PFSK-1 (cell line): ENCODE data around the gene CDKN1A.

ENCODE experiments used
- POLR2AphosphoS5 ChIP-seq: IDR thresholded peaks from 2 replicates; pipeline ENCODE4 v1.6.1; 2012; ENCODE audit warnings: low read depth, mild to moderate bottlenecking, control low read depth, low read length, moderate library complexity
- SIN3A ChIP-seq: IDR thresholded peaks from 2 replicates; pipeline ENCODE4 v1.6.1; 2012; ENCODE audit warnings: mild to moderate bottlenecking, low read length, moderate library complexity, borderline replicate concordance; ENCODE audit not compliant: insufficient read depth

DNA sequence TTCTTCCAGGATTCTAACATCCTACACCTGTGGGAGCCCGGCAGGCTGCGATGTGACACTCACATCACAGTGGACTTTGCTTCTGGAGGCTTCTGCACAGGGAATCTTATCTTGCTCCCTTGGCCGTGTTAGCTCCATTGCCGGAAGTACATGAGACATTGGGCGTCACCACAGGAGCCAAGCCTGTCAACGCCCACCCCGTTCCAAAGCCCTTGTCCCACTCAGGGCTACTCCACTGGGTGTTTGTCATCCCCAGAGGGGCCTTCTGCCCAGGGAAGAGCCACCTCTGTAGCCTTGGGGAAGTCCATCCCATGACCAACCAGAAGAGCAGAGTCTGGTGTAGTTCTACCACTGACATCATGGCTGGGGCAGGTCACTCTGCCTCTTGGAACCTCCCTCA lies 20.8 kb downstream of the CDKN1A start:
- TF ChIP-seq SIN3A (no peak), POLR2AphosphoS5 (no peak)
